ENCODE measurements around the gene FAM153A.
"Not testable (repeated sequence)": the region's sequence is repeated elsewhere in the genome, so short reads cannot be mapped to it uniquely, and the experiment has no call there.

The FAM153A gene

DNA sequence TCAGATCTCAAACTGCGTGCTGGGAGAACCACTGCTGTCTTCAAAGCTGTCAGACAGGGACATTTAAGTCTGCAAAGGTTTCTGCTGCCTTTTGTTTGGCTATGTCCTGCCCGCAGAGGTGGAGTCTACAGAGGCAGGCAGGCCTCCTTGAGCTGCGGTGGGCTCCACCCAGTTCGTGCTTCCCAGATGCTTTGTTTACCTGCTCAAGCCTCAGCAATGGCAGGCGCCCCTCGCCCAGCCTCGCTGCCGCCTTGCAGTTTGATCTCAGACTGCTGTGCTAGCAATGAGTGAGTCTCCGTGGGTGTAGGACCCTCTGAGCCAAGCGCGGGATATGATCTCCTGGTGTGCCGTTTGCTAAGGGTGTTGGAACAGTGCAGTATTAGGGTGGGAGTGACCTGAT is 8.9 kb upstream of the FAM153A start:
- not testable (repeated sequence) for DNase-seq (ENCODE audit: low read depth in 1 of 2, low spot score in 1 of 2); H3K27ac ChIP-seq (replicated peaks); H3K4me3 ChIP-seq (replicated peaks; ENCODE audit: insufficient read depth, low read length); H3K27me3 ChIP-seq (ENCODE audit: insufficient read depth, poor library complexity, severe bottlenecking)

DNA sequence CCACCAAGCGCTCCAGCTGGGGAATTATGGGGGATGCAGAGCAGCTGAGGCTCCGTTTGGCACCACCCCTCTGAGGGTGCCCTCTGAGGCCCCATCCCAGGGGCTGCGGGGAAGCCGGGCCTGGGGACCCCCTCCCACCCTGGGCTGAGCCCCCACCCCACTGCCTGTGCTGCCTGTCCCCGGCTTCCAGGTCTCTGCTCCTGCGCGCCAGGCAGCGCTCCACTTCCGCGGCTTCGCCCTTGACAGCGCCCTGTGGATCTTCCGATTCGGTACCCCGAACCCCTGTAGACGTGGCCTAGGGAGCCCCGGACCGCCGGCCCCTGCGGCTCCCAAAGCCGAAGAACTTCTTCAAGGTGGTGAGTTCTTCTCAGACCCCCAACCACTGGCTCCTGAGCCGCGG is 530 bp downstream of the FAM153A start:
- not testable (repeated sequence) for H3K27me3 ChIP-seq (ENCODE audit: insufficient read depth, poor library complexity, severe bottlenecking); DNase-seq (ENCODE audit: low read depth in 1 of 2, low spot score in 1 of 2); H3K27ac ChIP-seq (replicated peaks); H3K4me3 ChIP-seq (replicated peaks; ENCODE audit: insufficient read depth, low read length)

DNA sequence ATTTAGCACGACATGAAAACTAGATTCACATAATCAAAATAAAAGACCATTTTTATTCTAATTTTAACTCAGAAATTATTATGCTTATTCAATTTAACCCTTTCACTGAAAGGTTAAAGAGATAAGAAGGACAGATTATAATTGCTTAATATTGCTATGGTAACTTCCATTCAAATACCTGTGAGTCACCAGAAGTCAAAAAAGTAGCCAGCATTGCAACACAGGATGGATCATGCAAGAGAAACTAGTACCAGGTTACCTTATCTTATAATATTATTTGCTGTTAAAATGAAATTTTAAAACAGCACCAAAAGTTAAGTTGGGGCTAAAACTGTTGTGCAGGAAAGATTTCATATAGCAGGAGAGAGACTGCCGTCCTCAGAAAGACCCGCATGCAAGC is 11.5 kb downstream of the FAM153A start:
- not testable (repeated sequence) for DNase-seq (ENCODE audit: low read depth in 1 of 2, low spot score in 1 of 2); H3K27ac ChIP-seq (replicated peaks); H3K27me3 ChIP-seq (ENCODE audit: insufficient read depth, poor library complexity, severe bottlenecking); H3K4me3 ChIP-seq (replicated peaks; ENCODE audit: insufficient read depth, low read length)

DNA sequence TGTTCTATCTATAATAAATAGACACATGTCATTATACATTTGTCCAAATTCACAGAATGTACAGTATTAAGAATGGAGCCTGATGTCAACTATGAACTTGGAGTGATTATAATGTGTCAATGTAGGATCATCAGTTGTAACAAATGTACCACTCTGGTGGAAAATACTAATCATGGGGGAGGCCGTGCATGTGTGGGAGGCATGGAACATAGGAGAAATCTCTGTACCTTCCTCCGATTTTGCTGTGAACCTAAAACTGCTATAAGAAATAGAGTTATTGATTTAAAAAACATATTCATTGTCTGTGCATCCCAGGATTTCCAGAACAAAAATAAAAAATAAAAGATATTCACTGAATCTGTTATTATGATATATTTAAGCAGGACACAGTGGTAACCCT is 12.1 kb downstream of the FAM153A start:
- not testable (repeated sequence) for H3K27me3 ChIP-seq (ENCODE audit: insufficient read depth, poor library complexity, severe bottlenecking); H3K27ac ChIP-seq (replicated peaks); H3K4me3 ChIP-seq (replicated peaks; ENCODE audit: insufficient read depth, low read length); DNase-seq (ENCODE audit: low read depth in 1 of 2, low spot score in 1 of 2)

DNA sequence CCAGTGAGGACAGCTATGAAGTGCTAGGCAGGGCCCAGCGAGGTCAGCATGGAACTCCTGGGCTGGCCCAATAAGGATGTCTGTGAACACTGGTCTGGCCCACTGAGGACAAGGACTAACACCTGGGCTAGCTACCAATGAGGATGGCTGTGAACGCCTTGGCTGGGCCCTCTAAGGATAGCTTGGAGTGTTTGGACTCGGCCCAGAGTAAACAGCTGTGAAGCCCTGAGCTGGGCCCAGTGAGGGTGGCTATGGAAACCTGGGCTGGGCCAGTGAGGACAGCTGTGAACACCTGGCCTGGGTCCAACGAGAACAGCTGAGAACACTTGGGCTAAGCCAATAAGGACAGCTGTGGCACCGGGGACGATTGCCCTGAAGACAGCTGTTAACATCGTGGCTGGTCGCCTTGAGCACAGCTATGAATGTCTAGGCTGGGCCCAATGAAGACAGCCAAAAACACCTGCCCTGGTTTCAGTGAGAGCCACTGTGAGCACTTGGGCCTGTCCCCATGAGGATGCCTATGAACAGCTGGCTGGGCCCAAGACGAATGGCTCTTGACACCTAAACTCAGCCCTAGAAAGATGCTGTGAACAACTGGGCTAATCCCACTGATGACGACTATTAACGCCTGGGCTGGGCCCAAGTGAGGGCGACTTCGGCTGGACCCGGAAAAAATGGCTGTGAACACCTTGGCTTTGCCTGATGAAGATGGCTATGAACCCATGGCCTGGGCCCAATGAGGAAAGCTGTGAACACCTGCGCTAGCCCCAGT is 18.8 kb downstream of the FAM153A start:
- not testable (repeated sequence) for H3K4me3 ChIP-seq (replicated peaks; ENCODE audit: insufficient read depth, low read length); H3K27me3 ChIP-seq (ENCODE audit: insufficient read depth, poor library complexity, severe bottlenecking); DNase-seq (ENCODE audit: low read depth in 1 of 2, low spot score in 1 of 2); H3K27ac ChIP-seq (replicated peaks)

DNA sequence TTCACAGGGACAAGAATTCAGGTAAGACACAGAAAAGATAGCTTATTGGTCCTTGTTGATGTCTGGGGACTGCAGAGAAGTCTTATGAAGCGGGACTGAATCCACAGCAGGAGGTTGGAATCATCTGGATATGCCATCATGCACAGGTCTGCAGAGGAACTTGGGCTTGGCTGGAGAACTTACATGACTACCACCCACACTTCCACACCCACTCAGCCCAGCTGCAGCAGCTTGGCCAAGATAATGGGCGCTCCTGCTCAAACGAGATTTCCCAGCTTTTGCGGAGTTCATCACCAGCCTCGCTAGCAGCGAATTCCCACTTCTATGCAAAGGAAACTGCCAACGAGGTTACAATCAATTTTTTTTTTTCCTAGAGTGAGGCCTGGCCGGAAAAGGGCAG is 21.7 kb downstream of the FAM153A start:
- not testable (repeated sequence) for DNase-seq (ENCODE audit: low read depth in 1 of 2, low spot score in 1 of 2); H3K27ac ChIP-seq (replicated peaks)

DNA sequence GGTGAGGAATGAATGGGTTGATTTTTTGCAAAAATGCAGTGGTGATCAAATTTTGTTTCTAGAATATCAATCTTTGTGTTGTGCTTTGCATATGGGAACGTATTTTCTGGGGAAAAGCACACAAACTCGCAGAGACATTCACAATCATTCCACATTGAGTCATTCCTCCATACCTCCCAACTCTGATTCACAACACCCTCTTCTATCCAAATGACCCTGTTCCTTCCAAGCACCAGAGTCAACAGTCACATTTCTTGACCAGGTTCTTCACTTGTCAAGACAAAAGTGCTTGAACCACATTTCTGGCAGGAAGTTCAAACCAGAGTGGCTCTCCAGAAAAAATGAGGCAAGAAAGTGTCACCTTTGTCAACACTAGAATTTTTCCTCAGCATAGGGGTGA is 35.3 kb downstream of the FAM153A start:
- not testable (repeated sequence) for H3K27ac ChIP-seq (replicated peaks); H3K27me3 ChIP-seq (ENCODE audit: insufficient read depth, poor library complexity, severe bottlenecking); DNase-seq (ENCODE audit: low read depth in 1 of 2, low spot score in 1 of 2); H3K4me3 ChIP-seq (replicated peaks; ENCODE audit: insufficient read depth, low read length)

More for the DNA sequence above, 21.7 kb downstream of the FAM153A start:
- not testable (repeated sequence) for H3K27me3 ChIP-seq (ENCODE audit: insufficient read depth, poor library complexity, severe bottlenecking); H3K4me3 ChIP-seq (replicated peaks; ENCODE audit: insufficient read depth, low read length)

DNA sequence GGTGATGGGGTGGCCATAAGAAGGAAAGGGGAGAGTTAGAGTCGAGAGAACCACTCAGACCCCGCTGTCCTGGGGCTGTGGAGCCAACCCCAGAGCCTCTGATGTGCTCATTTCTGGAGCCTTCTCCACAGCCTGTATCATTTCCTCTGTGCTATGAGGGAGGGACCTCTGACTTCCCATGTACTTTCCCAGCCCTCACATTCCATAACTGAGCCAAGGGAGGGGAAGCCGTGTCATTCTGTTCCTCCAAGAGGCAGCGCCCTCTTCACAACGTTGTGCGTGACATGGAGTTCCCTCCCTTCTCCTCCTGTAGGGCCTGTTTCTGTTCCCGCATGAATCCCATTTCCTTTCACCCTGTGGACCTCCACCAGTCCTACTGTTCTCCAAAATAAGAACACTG is 57.8 kb downstream of the FAM153A start:
- H3K27ac ChIP-seq (replicated peaks); H3K4me3 ChIP-seq (replicated peaks; ENCODE audit: insufficient read depth, low read length); H3K27me3 ChIP-seq (ENCODE audit: insufficient read depth, poor library complexity, severe bottlenecking); DNase-seq (ENCODE audit: low read depth in 1 of 2, low spot score in 1 of 2): not testable (repeated sequence)

DNA sequence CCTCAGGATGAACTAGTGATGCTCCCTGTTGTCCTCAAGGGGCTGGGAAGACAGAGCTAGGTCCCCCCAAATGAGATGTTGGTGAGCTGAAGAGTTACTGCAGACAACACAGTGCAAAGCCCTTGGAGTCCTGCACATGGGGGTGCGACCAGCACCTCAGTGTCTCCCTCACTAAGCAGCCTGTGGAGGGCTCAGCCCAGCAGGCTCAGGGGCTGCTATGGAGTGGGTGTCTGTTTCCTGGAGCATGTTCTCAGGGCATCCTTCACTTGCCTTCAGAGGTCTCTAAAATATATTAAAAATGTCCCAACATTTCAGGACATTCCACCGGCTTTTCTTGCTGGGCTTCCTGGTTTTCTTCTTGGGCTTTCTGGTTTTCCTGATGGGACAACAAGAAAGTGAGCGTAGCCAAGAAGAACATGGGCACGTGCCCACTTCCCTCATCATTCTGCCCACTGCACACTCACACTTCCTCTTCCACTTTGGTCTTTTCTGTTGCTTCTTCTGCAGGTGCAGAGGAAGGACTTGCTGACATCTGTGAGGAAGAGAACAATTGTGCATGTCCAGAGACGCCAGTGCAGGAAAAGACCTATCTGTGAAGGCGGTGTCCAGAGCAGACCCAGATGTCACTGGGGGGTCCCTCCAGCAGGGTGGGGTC is 58.7 kb downstream of the FAM153A start:
- not testable (repeated sequence) for H3K4me3 ChIP-seq (replicated peaks; ENCODE audit: insufficient read depth, low read length); DNase-seq (ENCODE audit: low read depth in 1 of 2, low spot score in 1 of 2); H3K27me3 ChIP-seq (ENCODE audit: insufficient read depth, poor library complexity, severe bottlenecking); H3K27ac ChIP-seq (replicated peaks)

DNA sequence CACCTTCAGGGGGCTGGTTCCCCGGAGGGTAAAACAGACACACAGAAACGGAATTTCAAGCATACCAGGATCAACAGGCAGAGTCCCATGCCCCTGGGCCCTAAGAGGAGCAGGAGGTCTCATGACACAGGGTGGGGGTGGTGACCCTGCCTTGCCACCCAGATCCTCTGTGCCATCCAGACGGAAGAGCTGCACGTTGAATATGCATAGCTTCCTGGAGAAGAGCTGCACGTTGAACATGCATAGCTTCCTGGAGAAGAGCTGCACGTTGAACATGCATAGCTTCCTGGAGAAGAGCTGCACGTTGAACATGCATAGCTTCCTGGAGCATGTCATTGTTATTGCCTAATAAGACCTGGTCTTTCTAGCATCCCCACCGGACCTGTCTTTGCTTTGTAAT is 59.9 kb downstream of the FAM153A start:
- not testable (repeated sequence) for H3K27ac ChIP-seq (replicated peaks); H3K27me3 ChIP-seq (ENCODE audit: insufficient read depth, poor library complexity, severe bottlenecking); H3K4me3 ChIP-seq (replicated peaks; ENCODE audit: insufficient read depth, low read length)
- peak in 1 of 2 experiments; percentile 0 for DNase-seq (ENCODE audit: low read depth in 1 of 2, low spot score in 1 of 2)

DNA sequence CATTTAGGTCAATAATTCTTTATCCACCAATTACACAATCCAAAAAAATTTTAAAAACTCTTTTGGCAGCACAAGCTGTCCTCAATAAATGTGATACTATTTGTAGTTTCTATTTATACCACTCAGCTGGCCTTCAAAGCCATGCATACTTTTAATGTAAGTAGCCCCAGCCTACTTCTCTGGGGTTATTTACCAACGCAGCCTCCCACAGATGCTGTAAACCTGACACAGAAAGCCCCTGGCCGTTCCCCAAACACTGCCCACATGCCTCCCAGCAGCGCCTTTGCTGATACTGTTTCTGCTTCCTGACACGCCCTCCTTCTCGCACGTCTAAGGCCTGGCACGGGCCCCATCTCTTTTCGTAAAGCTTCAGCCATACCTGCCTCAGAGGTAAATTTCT is 62.7 kb downstream of the FAM153A start:
- DNase-seq (ENCODE audit: low read depth in 1 of 2, low spot score in 1 of 2); H3K27ac ChIP-seq (replicated peaks); H3K4me3 ChIP-seq (replicated peaks; ENCODE audit: insufficient read depth, low read length); H3K27me3 ChIP-seq (ENCODE audit: insufficient read depth, poor library complexity, severe bottlenecking): not testable (repeated sequence)

DNA sequence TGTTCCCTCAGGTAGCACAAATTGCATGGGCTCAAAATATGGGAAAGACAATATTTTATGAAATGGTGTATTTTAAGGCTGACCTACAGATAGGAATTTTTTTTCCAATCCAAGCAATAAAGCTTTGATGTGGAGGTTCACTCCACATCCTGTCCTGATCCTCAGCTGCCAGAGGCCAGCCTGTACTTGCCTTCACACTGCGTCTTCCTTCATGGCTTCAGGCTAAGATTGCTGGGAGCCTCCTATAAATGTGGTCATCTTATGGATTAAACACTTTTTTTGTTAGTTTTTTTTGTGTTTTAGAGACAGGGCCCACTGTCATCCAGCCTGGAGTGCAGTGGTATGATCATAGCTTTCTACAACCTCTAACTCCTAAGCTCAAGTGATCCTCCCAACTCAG is 67.3 kb downstream of the FAM153A start:
- H3K27me3 ChIP-seq (ENCODE audit: insufficient read depth, poor library complexity, severe bottlenecking); DNase-seq (ENCODE audit: low read depth in 1 of 2, low spot score in 1 of 2); H3K4me3 ChIP-seq (replicated peaks; ENCODE audit: insufficient read depth, low read length); H3K27ac ChIP-seq (replicated peaks): not testable (repeated sequence)

DNA sequence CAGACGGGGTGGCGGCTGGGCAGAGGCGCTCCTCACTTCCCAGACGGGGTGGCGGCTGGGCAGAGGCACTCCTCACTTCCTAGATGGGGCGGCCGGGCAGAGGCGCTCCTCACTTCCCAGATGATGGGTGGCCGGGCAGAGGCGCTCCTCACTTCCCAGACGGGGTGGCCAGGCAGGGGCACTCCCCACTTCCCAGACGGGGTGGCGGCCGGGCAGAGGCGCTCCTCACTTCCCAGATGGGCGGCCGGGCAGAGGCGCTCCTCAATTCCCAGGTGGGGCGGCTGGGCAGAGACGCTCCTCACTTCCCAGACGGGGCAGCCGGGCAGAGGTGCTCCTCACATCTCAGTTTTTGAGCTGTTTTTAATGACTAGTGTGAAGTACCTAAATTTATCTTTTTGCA is 86.6 kb downstream of the FAM153A start:
- not testable (repeated sequence) for H3K4me3 ChIP-seq (replicated peaks; ENCODE audit: insufficient read depth, low read length); H3K27ac ChIP-seq (replicated peaks); H3K27me3 ChIP-seq (ENCODE audit: insufficient read depth, poor library complexity, severe bottlenecking); DNase-seq (ENCODE audit: low read depth in 1 of 2, low spot score in 1 of 2)

DNA sequence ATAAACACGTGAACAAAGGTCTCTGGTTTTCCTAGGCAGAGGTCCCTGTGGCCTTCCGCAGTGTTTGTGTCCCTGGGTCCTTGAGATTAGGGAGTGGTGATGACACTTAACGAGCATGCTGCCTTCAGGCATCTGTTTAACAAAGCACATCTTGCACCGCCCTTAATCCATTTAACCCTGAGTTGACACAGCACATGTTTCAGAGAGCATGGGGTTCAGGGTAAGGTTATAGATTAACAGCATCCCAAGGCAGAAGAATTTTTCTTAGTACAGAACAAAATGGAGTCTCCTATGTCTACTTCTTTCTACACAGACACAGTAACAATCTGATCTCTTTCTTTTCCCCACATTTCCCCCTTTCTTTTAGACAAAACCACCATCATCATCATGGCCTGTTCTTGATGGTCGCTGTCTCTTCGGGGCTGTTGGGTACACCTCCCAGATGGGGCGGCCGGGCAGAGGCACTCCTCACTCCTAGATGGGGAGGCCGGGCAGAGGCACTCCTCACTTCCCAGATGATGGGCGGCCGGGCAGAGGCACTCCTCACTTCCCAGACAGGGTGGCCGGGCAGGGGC is 87.3 kb downstream of the FAM153A start:
- not testable (repeated sequence) for DNase-seq (ENCODE audit: low read depth in 1 of 2, low spot score in 1 of 2); H3K4me3 ChIP-seq (replicated peaks; ENCODE audit: insufficient read depth, low read length); H3K27ac ChIP-seq (replicated peaks); H3K27me3 ChIP-seq (ENCODE audit: insufficient read depth, poor library complexity, severe bottlenecking)

DNA sequence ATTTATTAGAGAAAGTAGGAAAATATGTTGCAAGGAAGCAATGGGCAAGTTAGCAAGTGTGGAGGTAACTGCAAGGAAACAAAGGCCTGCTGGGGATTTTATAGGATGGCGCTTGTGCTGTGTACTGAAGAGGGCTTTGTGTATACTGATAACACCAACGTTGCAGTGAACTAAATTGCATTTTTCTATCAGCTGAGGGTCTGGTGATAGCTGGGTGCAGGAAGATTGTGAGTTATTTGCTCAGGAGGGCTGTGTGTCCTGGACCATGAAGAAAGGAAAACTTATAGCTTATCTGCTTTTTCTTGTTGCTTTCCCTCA is 88.2 kb downstream of the FAM153A start:
- not testable (repeated sequence) for H3K4me3 ChIP-seq (replicated peaks; ENCODE audit: insufficient read depth, low read length); H3K27ac ChIP-seq (replicated peaks); H3K27me3 ChIP-seq (ENCODE audit: insufficient read depth, poor library complexity, severe bottlenecking); DNase-seq (ENCODE audit: low read depth in 1 of 2, low spot score in 1 of 2)

Data from HL-60 (cell line).